ENCODE results near the gene SPATA2. TPM values are rescaled to one million over a fixed set of nuclear protein-coding genes. Genes with fewer than 3 reads are reported as not detected.

Gene SPATA2
- total and polyA plus RNA-seq, 2 of the 13 experiments (the other 11 are each of a cell fraction or from before 2014, with no cell fraction given), result 3.2 to 8.7 TPM

DNA sequence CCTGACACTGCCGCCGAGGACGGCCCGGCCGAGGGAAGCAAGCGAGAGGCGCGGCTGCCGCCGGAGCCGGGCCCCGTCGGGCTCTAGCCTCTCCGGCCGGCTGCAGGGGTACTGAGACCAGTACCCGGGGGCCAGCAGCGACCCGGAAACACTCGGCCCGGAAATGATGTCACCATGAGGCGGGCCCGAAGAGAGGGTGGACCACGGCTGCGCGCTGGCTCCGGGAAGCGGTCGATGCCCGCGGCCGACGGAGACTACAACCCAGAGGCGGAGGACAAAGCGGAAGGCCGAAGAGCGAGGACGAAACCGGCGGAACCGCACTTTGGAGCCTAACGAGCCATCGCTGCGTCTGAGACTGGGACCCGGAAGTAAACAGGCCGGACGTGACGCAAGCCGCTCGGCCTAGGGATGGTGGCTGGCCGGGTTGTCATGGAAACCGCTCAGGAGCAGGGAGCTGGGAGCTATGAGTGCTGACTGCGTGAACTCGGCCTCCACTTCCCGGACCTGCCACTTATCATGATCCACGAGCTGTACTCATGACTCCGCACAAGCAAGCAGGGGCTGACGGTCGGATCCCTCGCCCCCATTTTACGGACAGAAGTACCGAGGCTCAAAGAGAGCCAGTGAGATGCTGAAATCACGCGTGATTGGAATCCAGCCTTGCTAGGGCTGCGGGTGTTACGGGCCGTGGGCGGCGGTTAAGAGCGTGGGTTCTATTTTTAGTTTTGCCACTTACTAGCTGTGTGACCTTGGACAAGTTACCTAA is at the start of gene SPATA2 (continued):
- TF ChIP-seq ZNF251 (CRISPR knock-in tag; IDR thresholded peaks at IDR 0.05) (peak; percentile 96; the same call in 1 of the 2 replicates), PHB2 (IDR thresholded peaks at IDR 0.05; ENCODE audit: partially characterized antibody) (no peak), FLYWCH1 (CRISPR knock-in tag; IDR thresholded peaks at IDR 0.05) (no peak), MTA1 (CRISPR knock-in tag; IDR thresholded peaks at IDR 0.05; ENCODE audit: borderline replicate concordance) (no peak), TMF1 (CRISPR knock-in tag; IDR thresholded peaks at IDR 0.05; ENCODE audit: low read depth) (peak; percentile 89; the same call in 1 of the 2 replicates), MTF2 (CRISPR knock-in tag; IDR thresholded peaks at IDR 0.05; ENCODE audit: borderline replicate concordance) (peak; percentile 99), ZNF749 (CRISPR knock-in tag; IDR thresholded peaks at IDR 0.05; ENCODE audit: borderline replicate concordance) (no peak; the same call in 1 of the 2 replicates), FOXO4 (CRISPR knock-in tag; conservative IDR thresholded peaks at IDR 0.05) (no peak), MED1 (CRISPR knock-in tag; IDR thresholded peaks at IDR 0.05) (peak; percentile 77), LBX2 (CRISPR knock-in tag; IDR thresholded peaks at IDR 0.05; ENCODE audit: borderline replicate concordance) (no peak; the same call in 1 of the 2 replicates), DNMT3B (CRISPR knock-in tag; conservative IDR thresholded peaks at IDR 0.05) (no peak; the same call in none of the 2 replicates), SMARCE1 (IDR thresholded peaks at IDR 0.05; ENCODE audit: borderline replicate concordance) (no peak), ETS1 (CRISPR knock-in tag; IDR thresholded peaks at IDR 0.05) (0 out of 2 replicates have a peak, but pooled peaks have one; percentile 50), HMGA1 (CRISPR knock-in tag; conservative IDR thresholded peaks at IDR 0.05) (no peak), KLF16 (CRISPR knock-in tag; IDR thresholded peaks at IDR 0.05) (peak; percentile 53 to 85; a peak in 2 of 4 replicates)
- TF ChIP-seq, protein P1, sequence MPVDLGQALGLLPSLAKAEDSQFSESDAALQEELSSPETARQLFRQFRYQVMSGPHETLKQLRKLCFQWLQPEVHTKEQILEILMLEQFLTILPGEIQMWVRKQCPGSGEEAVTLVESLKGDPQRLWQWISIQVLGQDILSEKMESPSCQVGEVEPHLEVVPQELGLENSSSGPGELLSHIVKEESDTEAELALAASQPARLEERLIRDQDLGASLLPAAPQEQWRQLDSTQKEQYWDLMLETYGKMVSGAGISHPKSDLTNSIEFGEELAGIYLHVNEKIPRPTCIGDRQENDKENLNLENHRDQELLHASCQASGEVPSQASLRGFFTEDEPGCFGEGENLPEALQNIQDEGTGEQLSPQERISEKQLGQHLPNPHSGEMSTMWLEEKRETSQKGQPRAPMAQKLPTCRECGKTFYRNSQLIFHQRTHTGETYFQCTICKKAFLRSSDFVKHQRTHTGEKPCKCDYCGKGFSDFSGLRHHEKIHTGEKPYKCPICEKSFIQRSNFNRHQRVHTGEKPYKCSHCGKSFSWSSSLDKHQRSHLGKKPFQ (CRISPR knock-in tag; IDR thresholded peaks at IDR 0.05; ENCODE audit: insufficient replicate concordance), result no peak
- TF ChIP-seq, protein P2, sequence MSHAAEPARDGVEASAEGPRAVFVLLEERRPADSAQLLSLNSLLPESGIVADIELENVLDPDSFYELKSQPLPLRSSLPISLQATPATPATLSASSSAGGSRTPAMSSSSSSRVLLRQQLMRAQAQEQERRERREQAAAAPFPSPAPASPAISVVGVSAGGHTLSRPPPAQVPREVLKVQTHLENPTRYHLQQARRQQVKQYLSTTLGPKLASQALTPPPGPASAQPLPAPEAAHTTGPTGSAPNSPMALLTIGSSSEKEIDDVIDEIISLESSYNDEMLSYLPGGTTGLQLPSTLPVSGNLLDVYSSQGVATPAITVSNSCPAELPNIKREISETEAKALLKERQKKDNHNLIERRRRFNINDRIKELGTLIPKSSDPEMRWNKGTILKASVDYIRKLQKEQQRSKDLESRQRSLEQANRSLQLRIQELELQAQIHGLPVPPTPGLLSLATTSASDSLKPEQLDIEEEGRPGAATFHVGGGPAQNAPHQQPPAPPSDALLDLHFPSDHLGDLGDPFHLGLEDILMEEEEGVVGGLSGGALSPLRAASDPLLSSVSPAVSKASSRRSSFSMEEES (CRISPR knock-in tag; IDR thresholded peaks at IDR 0.05), result peak; percentile 81
- TF ChIP-seq, protein P3, sequence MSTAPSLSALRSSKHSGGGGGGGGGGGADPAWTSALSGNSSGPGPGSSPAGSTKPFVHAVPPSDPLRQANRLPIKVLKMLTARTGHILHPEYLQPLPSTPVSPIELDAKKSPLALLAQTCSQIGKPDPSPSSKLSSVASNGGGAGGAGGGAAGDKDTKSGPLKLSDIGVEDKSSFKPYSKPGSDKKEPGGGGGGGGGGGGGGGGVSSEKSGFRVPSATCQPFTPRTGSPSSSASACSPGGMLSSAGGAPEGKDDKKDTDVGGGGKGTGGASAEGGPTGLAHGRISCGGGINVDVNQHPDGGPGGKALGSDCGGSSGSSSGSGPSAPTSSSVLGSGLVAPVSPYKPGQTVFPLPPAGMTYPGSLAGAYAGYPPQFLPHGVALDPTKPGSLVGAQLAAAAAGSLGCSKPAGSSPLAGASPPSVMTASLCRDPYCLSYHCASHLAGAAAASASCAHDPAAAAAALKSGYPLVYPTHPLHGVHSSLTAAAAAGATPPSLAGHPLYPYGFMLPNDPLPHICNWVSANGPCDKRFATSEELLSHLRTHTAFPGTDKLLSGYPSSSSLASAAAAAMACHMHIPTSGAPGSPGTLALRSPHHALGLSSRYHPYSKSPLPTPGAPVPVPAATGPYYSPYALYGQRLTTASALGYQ (CRISPR knock-in tag; IDR thresholded peaks at IDR 0.05), result peak; percentile 91

Data from HepG2 (cell line).